NCI-H526 treated with DMSO at 0.1 percent for 48 hours (cell line): ENCODE results near the gene CPN1.

Experiments used
- DNase-seq: peaks from one replicate; lab custom pipeline; 2025; lab: John Stamatoyannopoulos, UW

The CPN1 gene

GRCh38 chr10:99996671-99997648, 84.7 kb downstream of the CPN1 start:
- no peak for DNase-seq

- DNase-seq: no peak
Observed at GRCh38 chr10:99995713-99996112, 86.0 kb downstream of the CPN1 start.

GRCh38 chr10:99995269-99995668, 86.4 kb downstream of the CPN1 start:
- DNase-seq: no peak

- DNase-seq: no peak
Observed at GRCh38 chr10:99994801-99995200, 86.9 kb downstream of the CPN1 start.

- no peak for DNase-seq
Observed at GRCh38 chr10:99993701-99994689, 87.7 kb downstream of the CPN1 start.
